ENCODE results near the gene ATP10B. TPM values are rescaled to one million over a fixed set of nuclear protein-coding genes. Genes with fewer than 3 reads are reported as not detected.

Gene ATP10B
- total RNA-seq, 1 donor: not detected

GRCh38 chr5:160835818-160836528 is 16.0 kb downstream of the ATP10B start:
- no peaks in the 10 kb centered on the region for H3K79me2 ChIP-seq (ENCODE audit: insufficient read depth, low read length)
- no peaks in the 10 kb centered on the region for H4K20me1 ChIP-seq (ENCODE audit: insufficient read depth, low read length)
- no peaks in the 10 kb centered on the region for H3K4me1 ChIP-seq (ENCODE audit: insufficient read depth, low read length)
- H3K27ac ChIP-seq (ENCODE audit: low read depth, low read length): no peak overlapping the region
- no peaks in the 10 kb centered on the region for H3K9me3 ChIP-seq (ENCODE audit: low read depth, low read length)
- no peak overlapping the region for H2AFZ ChIP-seq (ENCODE audit: low read length)
- no peak for TF ChIP-seq CTCF (IDR thresholded peaks at IDR 0.05; ENCODE audit: extremely low read depth, low read depth, low read length)
- H3K4me2 ChIP-seq (ENCODE audit: insufficient read depth, low read length): no peak overlapping the region
- no peaks in the 10 kb centered on the region for H3K36me3 ChIP-seq (ENCODE audit: insufficient read depth, low read length)
- DNase-seq (ENCODE audit: insufficient read length, low spot score, missing footprints): no peak
- no peak overlapping the region for H3K4me3 ChIP-seq (ENCODE audit: insufficient read depth, low read length)
- no peaks in the 10 kb centered on the region for H3K27me3 ChIP-seq (ENCODE audit: insufficient read depth, low read length)

- Histone ChIP-seq H3K4me3 (ENCODE audit: insufficient read depth, low read length) (no peak overlapping the region), H3K4me2 (ENCODE audit: insufficient read depth, low read length) (no peak overlapping the region), H3K36me3 (ENCODE audit: insufficient read depth, low read length) (no peaks in the 10 kb centered on the region), H3K9me3 (ENCODE audit: low read depth, low read length) (no peaks in the 10 kb centered on the region), H2AFZ (ENCODE audit: low read length) (no peak overlapping the region), H3K27me3 (ENCODE audit: insufficient read depth, low read length) (no peaks in the 10 kb centered on the region), H3K79me2 (ENCODE audit: insufficient read depth, low read length) (no peaks in the 10 kb centered on the region), H3K27ac (ENCODE audit: low read depth, low read length) (no peak overlapping the region), H3K4me1 (ENCODE audit: insufficient read depth, low read length) (no peaks in the 10 kb centered on the region), H4K20me1 (ENCODE audit: insufficient read depth, low read length) (no peaks in the 10 kb centered on the region)
- DNase-seq (ENCODE audit: insufficient read length, low spot score, missing footprints): no peak
- TF ChIP-seq CTCF (IDR thresholded peaks at IDR 0.05; ENCODE audit: extremely low read depth, low read depth, low read length): no peak
Measured at GRCh38 chr5:160835376-160835775, 16.6 kb downstream of the ATP10B start.

- H3K4me3 ChIP-seq (ENCODE audit: insufficient read depth, low read length): no peak overlapping the region
- no peaks in the 10 kb centered on the region for H3K27me3 ChIP-seq (ENCODE audit: insufficient read depth, low read length)
- DNase-seq (ENCODE audit: insufficient read length, low spot score, missing footprints): no peak
- H3K9me3 ChIP-seq (ENCODE audit: low read depth, low read length): no peaks in the 10 kb centered on the region
- H3K79me2 ChIP-seq (ENCODE audit: insufficient read depth, low read length): no peaks in the 10 kb centered on the region
- H3K36me3 ChIP-seq (ENCODE audit: insufficient read depth, low read length): no peaks in the 10 kb centered on the region
- no peak overlapping the region for H2AFZ ChIP-seq (ENCODE audit: low read length)
- H4K20me1 ChIP-seq (ENCODE audit: insufficient read depth, low read length): no peaks in the 10 kb centered on the region
- no peak overlapping the region for H3K27ac ChIP-seq (ENCODE audit: low read depth, low read length)
- TF ChIP-seq CTCF (IDR thresholded peaks at IDR 0.05; ENCODE audit: extremely low read depth, low read depth, low read length): no peak
- H3K4me2 ChIP-seq (ENCODE audit: insufficient read depth, low read length): no peak overlapping the region
- H3K4me1 ChIP-seq (ENCODE audit: insufficient read depth, low read length): no peaks in the 10 kb centered on the region
Measured at GRCh38 chr5:160833806-160834205, 18.2 kb downstream of the ATP10B start.

GRCh38 chr5:160831801-160832200 is 20.2 kb downstream of the ATP10B start:
- Histone ChIP-seq H3K36me3 (ENCODE audit: insufficient read depth, low read length) (no peaks in the 10 kb centered on the region), H3K27ac (ENCODE audit: low read depth, low read length) (no peak overlapping the region), H2AFZ (ENCODE audit: low read length) (no peak overlapping the region), H3K4me1 (ENCODE audit: insufficient read depth, low read length) (no peaks in the 10 kb centered on the region), H3K79me2 (ENCODE audit: insufficient read depth, low read length) (no peaks in the 10 kb centered on the region), H3K9me3 (ENCODE audit: low read depth, low read length) (no peaks in the 10 kb centered on the region), H3K4me2 (ENCODE audit: insufficient read depth, low read length) (no peak overlapping the region), H3K4me3 (ENCODE audit: insufficient read depth, low read length) (no peak overlapping the region), H3K27me3 (ENCODE audit: insufficient read depth, low read length) (no peaks in the 10 kb centered on the region), H4K20me1 (ENCODE audit: insufficient read depth, low read length) (no peaks in the 10 kb centered on the region)
- DNase-seq (ENCODE audit: insufficient read length, low spot score, missing footprints): no peak
- TF ChIP-seq CTCF (IDR thresholded peaks at IDR 0.05; ENCODE audit: extremely low read depth, low read depth, low read length): no peak

Data from osteoblast (primary cell).